GM20431 (cell line): ENCODE results near the gene EXOC7.

Experiments used
- in situ Hi-C: fragments of 300-500 bp; cut with MseI, MboI; formaldehyde crosslinking; loops from one replicate; pipeline ENCODE4 v1.15.0; 2020; ENCODE audit warnings: low sequenced_read_pairs; ENCODE audit not compliant: unreplicated experiment

Gene EXOC7

DNA sequence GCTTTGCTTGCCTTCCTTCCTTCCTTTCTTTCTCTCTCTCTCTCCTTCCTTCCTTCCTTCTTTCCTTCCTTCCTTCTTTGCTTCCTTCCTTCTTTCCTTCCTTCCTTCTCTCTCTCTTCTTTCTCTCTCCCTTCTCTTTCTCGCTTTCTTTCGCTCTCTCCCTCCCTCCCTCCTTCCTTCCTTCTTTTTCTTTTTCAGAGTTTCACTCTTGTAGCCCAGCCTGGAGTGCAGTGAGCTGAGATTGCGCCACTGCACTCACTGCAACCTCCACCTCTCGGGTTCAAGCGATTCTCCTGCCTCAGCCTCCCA is 19.6 kb upstream of the EXOC7 start:
- in situ Hi-C loops = loop anchor here (5.0 kb wide), 1 partner anchor 159 kb away; no protein-coding TSS in a partner anchor

DNA sequence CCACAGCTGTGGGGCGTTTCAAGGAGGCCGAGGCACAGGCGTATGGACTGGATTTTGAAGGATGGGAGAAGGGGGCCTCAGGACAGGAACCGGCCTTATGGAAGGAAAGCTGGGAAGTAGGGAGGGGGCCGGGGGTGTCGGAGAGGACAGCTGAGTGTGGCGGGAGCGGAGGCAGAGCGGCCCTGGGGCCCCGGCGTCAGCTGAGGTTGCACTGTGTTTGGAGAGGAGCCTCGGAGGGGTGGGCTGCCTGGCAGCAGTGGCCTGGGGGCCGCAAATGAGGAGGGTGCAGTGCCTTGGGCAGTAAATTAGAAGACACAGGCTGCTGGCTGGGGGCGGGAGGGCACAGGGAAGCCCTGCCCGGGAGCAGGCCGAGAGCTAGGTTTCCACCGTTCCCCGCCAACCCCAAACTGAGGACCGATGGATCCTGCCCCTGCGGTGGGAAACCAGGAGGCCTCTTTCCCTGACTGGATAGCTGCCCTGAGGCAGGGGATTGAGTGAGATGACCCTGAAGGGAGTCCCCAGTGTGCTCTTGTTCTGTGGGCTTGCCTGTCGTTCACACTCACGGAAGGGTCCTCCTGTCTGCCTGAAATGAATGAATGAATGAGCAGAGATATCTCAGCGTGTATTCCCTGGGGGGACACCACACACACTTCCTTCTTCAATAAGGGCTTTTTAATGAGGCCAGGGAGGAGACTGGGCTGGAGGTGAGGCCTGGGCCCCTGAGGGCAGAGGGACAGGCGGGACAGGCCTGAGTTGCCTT is 19.0 kb upstream of the EXOC7 start:
- in situ Hi-C loops = loop anchor here (5.0 kb wide), 1 partner anchor 160 kb away; no protein-coding TSS in a partner anchor

DNA sequence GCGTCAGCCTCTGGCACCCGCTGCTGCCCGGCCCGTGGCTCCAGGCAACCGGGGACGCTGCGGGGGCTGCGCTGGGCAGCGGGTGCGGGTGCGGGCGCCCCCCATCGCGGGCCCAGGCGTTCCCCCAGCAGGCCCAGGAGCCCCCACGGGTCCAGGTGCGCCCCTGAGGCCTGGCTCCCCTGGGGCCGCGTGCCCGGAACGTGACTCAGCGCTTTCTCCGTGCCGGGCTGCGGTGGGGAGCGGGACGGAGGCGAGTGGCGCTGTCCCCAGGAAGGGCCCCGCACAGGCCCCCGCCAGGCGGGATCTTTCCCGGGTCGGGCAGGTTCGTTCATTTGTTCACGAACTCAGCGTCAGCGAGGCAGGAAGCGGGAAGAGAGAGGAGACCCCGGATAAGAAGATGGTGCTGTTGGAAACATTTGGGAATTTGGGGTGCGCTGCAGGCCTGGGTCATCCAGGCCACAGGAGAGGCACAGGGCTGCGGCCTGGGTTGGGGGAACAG is 18.4 kb upstream of the EXOC7 start:
- in situ Hi-C loops = loop anchor here (5.0 kb wide), 1 partner anchor 160 kb away; no protein-coding TSS in a partner anchor

DNA sequence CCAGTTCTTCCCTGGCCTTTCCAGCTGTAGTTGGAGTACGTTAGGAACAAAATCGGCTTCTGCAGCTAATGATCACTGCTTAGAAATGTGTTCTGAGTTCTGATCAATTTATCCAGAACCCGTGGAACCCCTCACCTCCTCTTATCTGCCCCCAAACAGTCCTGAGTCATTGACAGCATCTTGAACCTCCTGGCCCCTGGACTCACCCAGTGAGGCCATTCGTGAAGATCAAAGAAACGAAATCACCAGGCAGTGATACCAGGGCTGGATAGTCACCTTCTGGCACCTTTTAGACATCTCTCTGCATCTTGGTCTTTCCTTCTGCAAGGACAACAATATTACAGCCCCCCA is 17.0 kb upstream of the EXOC7 start:
- in situ Hi-C loops = loop anchor here (5.0 kb wide), 1 partner anchor 162 kb away; no protein-coding TSS in a partner anchor

DNA sequence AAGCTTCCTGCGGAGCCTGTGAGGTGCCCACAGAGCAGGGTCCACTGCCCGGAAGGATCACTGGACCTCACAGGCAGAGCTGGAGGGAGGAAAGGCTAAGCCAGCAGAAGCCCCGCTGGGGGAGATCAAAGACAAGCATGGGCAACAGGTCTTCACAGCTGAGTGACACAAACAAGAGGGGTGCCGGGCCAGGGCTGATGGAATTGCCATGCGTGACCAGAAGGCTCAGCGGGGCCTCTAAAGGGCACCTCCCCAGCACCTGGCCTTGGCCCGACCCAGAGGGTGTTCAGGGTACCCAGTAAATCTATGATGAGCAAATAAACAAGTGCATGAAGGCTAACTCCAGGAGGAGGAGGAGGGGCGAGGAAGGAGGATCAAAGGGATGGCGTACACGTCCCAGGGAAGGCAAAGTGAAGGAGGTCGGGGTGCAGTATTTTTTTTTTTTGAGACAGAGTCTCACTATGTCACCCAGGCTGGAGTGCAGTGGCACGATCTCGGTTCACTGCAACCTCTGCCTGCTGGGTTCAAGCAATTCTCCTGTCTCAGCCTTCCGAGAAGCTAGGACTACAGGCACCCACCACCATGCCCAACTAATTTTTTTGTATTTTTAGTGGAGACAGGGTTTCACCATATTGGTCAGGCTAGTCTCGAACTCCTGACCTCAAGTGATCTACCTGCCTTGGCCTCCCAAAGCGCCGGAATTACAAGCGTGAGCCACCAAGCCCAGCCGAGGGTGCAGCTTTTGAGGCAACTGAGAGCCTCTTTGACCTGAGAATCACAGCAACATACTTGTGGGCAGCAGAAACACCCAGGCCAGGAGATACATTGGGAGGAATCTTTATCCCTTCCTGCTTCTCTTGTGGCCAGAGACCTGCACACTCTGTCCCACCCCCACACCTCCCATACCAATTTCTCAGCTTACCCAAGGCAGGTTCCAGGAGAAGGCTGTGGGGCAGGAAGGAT is 16.1 kb upstream of the EXOC7 start:
- in situ Hi-C loops = loop anchor here (5.0 kb wide), 1 partner anchor 163 kb away; no protein-coding TSS in a partner anchor

DNA sequence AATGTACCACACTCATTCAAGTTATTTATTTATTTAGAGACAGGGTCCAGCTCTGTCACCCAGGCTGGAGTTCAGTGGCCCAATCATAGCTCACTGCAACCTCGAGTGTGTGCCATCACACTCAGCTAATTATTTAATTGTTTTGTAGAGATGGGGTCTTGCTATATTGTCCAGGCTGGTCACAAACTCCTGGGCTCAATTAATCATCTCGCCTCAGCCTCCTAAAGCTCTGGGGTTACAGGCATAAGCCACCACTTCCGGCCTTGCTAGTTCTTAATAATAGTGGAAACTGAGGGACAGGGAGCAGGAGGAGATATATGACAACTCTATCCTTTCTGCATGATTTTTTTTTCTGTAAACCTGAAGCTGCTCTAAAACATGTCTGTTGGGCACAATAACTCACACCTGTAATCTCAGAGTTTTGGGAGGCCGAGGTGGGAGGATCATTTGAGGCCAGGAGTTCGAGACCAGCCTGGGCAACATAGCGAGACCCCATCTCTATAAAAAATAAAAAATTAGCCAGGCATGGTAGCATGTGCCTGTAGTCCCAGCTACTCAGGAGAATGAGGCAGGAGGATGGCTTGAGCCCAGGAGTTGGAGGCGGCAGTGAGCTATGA is 11.7 kb upstream of the EXOC7 start:
- in situ Hi-C loops = no loop called here

DNA sequence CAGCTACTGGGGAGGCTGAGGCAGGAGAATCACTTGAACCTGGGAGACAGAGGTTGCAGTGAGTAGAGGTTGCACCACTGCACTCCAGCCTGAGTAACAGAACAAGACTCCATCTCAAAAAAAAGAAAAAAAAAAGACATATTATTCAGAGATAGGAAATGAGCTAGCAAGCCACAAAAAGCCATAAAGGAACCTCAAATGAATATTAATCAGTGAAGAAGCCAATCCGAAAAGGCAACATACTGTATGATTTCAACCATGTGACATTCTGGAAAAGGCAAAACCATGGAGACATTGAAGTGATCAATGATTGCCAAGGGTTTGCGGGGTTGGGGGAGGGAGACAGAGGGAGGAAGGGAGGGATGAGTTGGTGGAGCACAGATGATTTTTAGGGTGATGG is 8.4 kb upstream of the EXOC7 start:
- in situ Hi-C loops = no loop called here

DNA sequence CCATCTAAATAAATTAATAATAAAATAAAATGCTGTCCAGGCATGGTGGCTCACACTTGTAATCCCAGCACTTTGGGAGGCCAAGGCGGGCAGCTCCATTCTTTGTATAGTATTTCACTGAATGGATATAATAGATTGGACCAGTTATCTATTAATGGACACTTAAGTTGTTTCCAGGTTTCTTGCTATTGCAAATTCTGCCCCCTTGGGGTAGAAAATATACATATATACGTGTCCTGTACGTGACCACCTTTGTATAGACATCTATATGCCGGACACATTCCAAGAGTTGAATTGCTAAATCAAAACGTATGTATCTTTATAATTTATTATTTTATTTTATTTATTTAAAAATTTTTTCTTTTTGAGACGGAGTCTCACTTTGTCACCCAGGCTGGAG is 3.9 kb upstream of the EXOC7 start:
- in situ Hi-C loops = no loop called here

DNA sequence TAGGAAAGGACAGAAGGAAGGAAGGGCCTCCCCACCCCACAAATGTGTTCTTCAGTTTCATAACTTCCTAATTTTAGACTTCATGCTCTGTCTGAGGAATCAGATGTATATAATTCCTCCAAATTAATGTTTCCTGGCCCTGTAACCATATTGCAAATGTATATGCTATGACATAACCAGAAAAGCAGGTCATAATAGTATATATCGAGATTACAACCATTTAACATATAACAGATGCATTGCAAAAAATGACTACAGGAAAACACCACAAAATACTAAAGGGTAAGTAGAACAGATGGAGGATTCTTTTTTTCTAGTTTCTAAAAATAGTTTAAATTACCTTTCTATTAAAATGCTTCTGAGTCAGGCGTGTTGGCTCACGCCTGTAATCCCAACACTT is 3.1 kb upstream of the EXOC7 start:
- in situ Hi-C loops = no loop called here

DNA sequence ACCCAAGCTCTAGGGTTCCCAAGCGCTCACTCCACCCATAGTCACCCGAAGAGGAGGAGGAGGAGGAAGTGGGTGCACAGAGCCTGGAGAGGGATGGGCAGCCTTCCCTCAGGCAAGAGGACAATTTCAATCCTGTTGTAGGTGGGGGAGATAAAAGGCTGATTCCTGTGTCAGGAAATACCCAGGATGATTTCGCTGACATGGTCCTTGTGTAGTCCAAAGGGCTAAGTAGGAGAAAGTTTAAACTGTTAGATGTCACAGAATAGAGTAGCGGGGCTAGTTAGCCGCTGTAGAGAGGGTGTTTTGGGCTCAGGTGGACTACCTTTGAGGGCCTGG is 1.3 kb upstream of the EXOC7 start:
- in situ Hi-C loops = no loop called here

DNA sequence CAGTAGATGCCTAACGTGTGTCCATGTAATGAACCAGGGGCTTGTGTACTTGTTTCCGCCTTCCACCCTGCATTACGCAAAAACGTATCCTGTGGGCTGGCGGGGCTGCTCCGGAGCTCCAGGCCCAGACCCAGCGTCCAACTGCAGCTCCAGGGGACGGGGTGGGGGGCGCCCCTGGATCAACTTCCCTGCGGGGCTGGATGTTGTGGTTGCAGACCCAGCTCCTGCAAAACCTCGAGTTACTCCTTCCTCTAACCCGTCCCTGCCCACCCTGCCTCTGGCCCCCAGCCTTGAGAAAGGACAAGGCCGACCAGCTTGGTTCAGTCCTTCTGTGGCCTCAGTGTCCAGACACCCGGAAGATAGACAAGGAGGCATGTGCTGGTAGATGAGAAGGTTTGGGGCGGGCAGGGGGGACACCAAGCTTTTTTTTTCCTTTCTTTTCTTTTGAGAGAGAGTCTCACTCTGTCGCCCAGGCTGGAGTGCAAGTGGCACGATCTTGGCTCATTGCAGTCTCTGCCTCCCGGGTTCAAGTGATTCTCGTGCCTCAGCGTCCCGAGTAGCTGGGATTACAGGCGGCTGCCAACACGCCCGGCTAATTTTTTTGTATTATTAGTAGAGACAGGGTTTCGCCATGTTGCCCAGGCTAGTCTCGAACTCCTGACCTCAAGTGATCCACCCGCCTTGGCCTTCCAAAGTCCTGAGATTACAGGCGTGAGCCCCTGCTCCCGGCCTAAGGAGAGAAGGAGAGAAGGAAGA is 731 bp upstream of the EXOC7 start:
- in situ Hi-C loops = no loop called here

DNA sequence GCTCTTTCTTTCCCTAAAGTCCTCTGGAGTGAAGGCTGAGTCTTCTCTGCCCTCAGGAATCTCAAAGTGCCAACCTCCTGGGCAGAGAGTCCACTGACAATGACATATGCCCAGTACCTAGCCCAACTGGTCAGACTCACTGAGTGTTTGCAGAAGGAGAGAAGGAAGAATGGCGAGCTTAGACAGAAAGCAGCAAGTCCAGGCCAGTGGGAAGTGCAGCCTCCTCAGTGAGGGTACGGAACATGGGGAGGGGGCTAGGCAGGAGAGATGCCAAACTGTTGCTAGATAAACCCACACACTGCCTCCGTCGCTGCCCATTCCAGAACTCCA is 678 bp downstream of the EXOC7 start:
- in situ Hi-C loops = no loop called here

DNA sequence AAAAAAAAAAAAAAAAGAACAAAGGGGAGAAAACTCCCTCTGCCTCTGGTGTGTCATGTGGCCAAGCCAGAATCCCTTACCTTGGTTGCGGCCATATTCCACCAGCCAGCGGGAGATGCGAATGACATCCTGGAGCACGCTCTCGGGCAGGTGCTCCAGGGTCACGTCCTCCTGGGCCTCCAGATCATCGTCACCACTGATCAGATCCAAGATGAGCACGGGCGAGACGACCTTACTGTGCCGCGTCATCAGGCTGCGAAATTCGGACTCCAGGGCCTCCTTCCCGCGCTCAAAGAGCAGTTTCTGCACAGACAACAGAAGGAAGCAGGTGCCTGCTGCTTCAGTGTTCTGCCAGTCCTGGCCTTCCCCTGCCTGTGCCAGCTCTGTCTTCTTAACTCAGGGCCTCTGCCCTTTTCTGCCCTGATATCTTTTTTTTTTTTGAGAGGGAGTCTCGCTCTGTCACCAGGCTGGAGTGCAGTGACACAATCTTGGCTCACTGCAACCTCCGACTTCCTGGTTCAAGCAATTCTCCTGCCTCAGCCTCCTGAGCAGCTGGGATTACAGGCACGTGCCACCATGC is 5.8 kb downstream of the EXOC7 start:
- in situ Hi-C loops = no loop called here

DNA sequence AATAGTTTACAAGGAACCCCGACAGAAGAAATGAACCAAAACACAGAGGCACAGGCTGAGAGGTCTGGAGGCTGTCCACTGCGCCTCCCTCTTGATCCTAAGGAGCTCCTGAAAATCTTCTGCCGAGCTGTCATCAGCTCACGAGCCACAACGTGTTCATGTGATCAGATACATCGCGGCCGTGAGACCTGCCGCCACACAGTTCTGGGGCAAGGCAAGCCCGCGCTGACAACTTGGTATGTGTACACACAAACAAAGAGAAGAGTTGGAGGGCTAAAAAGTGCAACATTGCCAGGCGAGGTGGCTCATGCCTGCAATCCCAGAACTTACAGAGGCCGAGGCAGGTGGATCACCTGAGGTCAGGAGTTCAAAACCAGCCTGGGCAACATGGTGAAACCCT is 7.6 kb downstream of the EXOC7 start:
- in situ Hi-C loops = no loop called here

DNA sequence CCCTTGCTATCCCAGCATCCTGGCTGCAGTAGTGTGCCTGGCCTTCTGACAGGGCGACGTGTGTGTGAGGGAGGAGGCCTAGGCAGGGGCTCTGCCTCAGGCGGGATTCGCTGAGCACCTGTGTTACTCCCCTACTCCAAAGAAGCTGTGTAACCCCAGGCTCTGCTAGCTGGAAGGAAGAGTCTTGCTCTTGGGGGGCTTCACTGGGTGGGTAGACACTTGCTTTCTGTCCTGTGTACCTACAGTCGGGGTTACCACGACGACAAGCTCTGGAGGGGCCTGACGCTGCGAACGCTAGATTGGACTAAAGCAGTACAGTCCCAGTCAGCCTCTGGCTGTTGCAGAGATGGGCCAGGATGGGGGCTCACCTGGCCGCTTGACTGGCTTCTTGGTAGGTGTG is 9.5 kb downstream of the EXOC7 start:
- in situ Hi-C loops = no loop called here

DNA sequence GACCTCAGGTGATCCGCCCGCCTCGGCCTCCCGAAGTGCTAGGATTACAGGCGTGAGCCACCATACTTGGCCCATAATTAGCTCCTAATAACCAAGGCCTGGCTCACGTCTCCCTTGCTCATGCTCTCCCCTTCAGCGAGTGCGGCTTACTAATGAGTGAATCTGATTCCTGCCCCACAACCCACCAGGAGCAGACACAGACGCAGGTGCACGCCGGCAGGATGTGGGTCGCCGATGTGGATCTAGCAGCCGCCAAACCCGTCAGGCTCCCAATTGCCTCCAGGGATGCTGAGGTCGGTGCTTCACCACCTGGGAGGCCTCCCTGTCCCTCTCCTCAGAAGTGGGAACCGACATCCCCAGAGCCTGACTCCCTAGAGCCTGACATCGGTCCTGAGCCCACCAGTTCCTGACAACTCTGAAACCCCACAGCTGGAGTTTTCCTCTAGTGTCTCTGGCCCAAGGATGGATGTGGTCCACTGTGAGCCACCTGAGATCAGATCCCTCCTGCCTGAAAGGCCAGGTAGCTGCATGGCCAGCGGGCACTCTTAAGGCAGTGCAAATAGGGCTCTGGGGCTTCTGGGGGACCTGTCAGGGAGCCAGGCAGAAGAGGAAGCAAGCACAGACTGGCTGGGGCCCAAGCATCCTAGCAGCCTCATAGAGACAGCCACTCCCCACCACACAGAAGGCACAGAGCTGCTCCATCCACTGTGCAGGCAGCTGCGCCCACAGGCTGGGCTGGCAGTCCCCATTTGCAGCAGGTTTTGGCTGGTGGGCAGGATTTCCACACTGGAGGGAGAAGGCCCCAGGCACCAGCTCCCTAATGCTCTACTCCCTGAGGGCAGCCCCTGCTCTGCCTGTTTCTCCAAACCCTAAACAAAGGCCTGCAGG is 10.8 kb downstream of the EXOC7 start:
- in situ Hi-C loops = no loop called here

DNA sequence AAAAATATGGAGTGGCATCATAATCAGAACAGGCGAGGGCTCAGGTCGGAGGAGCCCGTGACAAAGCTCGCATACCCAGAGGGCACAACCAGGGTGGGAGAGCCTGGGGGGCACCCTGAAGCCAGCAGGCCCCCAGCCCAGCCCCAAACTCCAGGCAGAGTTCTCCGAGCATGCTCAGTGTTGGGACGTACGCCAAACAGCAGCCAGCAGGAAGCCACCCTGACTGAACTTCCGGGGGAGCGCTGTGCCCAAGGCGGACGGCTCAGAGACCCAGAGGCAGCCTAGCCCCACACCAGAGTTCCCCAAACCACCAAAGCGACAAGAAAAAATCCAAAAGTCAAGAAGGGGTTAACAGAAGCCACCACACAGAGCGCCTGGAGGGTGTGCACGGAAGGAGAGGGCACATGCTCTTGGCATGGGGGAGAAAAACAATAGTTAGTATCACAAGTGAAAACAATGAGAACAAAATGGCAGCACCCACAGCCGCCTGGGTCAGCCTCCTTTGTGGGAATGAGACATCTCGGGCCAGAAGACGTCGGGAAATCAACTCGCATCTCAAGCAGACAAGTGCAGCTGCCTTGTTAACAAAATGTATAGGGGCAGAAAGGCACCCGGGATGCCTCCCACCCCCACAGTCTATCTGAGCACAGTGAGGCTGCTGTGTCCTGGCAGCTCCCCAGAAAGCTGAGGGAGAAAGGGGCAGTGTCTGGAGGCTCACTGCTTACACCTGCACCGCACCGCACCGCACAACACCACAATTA is 11.9 kb downstream of the EXOC7 start:
- in situ Hi-C loops = no loop called here

DNA sequence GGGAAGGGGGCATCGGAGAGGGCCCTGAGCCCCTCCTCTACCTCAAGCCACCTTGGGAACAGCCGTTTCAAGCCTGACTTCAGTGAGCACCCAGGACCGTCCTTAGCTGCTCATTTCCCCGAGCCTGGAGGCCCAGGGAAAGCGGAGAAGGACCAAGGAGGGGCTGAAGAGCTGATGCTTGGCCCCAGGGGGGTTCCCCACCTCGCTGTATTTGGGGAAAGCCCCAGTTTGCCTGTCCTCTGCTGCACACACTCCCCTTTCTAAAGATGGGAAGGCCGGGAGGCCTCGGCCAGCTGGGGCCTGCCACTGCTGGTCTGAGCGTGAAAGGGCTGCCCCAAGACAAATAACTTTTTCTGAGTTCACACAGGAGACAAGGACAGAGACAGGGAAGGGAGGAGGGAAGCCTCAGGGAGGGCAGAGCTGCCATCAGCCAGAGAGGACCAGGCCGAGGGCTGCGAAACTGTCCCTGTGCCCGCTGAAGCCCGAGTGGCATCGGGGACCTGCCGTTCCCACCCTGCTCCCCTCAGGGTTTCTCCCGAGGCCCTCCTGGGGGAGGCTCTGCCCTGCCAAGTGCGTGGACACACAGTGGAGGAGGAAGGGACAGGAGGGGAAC is 13.0 kb downstream of the EXOC7 start:
- in situ Hi-C loops = no loop called here
